Stromal cell of bone marrow (primary cell): ENCODE measurements around the gene SPNS3.

Experiments used
- DNase-seq: peaks from one replicate; pipeline ENCODE4 v3.0.0-alpha.2; 2012; ENCODE audit warnings: low read depth

SPNS3 gene

DNA sequence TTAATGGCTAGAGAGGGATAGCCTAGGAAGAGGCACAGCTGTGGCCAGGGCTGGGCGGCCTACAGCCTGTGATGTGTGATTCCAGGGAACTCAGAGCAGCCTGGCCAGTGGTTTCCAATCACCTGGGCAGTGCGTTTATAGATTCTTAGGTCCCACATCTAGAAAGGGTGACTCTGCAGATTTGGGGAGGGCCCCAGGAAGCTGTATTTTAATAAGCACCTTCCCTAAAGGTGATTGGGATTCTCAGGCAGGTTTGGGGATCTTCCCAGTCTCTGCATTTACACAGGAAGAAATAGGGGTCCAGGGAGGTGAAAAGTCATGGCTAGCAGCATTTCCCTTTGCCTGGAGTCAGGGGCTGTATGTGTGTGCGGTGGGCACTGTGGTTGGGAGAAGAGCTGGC is 74.5 kb downstream of the SPNS3 start:
- DNase-seq, result no peak

DNA sequence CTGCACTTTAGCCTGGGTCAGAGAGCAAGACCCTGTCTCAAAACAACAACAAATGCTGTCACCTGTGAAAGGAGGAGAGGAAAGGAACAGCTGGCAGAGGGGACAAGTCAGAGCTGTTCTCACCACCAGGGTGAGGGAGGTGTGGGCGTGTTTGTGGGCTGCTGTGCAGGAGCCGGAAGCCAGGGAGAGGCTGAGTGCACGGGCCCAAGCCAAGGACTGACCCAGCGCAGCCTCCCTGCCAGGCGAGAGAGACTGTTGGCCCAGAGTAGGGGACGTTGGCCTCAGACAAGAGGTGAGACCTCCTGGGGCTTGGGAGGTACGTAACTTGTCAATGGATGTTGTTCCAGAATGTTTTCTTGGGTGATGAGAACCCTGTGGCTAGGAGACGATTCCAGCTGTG is 75.7 kb downstream of the SPNS3 start:
- no peak for DNase-seq

DNA sequence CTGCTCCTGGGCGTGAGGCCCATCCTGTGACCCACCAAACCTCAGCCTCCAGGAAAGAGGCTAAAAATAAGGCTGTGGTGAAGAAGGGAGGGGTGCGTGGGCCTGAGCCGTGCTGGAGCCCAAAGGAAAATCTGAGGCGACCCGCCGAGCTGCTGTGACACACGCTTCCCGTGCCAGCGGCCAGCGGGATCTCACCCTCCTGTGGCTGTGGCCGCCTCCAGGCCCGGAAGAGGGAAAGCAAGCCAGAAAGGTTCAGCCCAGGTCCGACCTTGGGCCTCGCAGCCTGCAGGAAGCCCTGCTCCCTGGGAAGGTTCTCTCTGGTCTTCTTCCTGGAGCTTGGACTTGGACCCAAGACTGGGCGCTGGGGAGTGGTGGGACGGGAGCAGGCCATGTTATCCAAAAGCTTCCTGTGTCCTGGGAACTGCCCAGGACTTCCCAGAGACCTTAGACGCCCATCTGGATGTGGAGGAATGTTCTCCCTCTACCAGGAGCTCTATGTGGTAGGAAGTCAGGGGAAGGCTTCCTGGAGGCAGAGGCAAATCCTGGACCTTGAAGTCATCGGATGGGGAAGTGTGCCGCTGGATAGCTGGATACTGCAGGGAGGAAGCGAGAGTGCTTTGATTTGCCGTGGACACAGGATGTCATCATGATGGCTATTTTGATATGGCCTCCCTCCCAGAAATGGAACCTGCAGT is 76.3 kb downstream of the SPNS3 start:
- peak; percentile 41 for DNase-seq

DNA sequence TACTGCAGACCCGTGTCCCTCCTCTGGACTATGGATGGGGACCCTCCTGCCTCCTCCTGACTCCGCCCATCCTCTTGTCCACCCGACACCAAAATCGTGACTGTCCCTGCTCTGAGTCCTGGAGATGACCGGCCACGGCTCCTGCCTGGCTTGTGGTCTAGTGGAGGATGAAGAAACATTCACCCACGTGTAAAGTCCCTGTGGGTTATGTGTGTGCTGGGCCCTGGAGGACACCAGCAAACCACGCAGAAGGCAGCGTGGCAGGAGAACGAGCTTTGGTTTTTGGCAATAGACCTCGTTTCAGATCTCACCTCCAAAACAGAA is 76.8 kb downstream of the SPNS3 start:
- DNase-seq, result no peak

DNA sequence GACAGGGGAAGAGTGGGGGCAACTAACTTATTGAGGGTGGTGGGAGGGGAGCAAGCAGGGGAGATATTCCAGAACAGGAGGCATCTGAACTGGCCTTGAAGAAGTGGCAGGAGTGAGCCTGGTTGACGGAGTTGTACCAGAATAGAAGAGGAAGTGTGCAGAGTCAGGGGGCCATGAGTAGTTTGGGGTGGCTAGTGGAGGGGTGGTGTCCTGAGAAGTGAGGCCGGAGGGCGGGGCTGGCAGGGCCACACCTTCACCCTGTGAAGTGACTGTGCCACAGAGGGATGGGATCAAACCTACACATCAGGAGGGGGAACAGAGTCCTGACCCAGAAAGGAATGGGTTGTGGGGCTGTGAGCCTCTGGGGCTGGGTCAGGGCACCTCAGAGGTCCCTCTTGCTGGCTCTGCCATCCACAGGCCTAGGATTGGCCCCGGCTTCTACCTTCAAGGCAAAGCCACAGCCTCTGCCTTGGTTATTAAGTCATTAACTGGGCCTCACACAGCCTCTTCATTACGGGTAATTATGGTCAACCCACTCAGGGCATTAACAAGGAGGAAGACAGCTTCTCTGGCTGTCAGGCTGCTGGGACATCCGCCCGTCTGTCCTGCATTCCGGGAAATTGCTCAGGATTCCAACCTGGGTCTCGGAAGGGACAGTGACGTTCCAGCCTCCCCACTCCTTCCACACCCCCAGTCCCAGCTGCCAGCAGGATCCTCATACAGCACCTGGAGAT is 77.6 kb downstream of the SPNS3 start:
- no peak for DNase-seq

DNA sequence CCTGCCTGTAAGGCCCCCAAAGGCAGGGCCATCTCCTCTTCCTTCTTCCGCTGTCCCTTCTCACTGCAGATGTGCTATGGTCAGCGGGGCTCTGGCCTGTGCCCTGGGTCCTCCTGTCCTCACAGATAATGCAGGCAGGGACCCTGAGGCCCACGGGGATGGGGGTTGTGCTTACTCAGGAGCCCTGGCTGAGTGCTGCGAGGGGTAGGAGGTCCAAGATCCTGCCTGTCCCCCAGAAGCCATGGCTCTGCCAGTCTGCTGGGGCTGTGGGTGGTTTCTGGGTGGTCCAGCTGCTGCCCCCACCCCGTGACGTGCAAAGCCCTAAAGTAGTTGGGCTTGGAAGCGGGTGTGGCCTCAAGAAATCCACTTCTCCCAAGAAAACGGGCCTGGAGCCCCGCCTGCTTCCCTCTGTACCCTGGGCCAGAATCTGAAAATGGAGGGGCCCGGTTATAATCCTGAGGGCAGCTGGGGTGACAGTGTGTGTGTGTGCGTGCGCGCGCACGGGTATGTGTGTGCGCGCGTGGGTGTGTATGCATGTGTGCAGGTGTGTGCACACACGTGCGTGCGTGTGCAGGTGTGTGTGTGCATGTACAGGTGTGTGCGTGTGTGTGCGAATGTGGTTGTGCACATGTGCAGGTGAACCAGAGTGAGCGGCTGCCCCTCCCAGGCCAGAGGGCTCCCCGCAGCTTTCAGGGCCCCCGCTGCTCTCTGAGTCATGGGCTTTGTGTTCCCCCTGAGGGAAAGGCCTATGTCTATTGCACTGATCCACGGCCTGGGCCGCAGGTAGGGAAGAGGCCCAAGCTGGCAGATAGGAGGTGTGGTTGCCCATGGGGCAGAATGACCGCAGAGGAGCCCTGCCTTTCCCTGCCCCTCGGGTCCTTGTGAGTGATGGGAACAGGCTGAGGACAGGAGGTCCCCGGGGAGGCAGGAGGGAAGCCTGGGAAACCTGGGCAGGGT is 78.7 kb downstream of the SPNS3 start:
- DNase-seq, result no peak

DNA sequence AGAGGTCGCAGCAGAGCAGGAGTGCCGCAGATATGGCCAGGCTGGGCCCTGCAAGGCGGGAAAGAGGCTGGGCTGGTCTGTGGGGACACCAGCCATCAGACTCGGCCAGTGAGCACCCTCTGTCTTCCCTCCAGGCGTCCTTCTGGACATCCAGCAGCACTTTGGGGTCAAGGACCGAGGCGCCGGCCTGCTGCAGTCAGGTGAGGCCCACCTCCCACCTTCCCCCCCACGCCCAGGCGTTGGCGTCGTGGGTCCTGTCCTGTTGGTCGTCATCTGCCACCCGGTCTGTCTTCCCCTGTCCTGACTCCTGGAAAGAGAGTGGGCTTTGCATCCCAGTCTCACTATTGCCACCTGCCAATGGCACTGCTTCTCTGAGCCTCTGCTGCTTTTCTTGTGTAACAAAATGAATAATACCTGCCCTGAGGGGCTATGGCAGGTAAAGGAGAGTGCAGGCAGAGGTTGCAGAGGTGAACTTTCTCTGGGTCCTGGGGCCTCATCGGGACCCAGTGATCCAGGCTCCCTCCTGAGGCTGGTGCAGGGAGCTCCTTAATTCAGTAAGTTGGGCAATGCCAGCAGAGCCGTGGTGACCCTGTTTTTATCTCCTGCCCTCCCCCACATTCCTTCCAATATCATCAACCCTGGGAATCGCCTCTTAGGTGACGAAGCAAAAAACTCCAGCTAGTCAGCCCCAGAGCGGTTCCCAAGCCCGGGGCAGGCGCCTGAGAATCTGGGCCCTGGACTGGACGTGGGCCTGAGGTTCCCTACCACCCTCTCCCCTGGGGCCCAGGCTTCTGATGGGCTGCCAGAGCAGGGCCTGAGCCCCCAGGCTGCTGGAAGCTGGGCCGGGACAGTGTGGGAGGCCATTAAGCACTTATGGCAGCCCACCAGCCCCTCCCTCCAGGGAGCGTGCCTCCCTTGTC is 79.6 kb downstream of the SPNS3 start:
- DNase-seq, result no peak

DNA sequence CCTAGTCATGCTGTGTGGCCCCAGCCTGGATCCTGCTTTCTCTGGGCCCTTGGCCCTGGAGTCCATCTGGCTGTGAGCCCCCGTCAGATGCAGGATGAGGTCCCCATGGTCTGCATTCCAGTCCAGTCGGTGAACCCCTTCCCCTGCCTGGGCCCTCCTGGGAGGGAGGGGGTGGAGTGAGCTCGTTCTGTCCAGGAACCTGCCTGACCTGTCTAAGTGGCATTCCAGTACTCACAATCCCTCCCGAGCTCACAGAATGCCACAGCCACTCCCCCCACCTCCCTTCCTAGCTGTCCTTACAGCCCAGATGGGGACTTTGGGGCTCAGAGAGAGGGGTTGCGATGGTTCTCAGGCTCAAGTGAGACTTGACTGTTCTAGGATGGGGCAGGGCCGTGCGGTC is 80.5 kb downstream of the SPNS3 start:
- no peak for DNase-seq

DNA sequence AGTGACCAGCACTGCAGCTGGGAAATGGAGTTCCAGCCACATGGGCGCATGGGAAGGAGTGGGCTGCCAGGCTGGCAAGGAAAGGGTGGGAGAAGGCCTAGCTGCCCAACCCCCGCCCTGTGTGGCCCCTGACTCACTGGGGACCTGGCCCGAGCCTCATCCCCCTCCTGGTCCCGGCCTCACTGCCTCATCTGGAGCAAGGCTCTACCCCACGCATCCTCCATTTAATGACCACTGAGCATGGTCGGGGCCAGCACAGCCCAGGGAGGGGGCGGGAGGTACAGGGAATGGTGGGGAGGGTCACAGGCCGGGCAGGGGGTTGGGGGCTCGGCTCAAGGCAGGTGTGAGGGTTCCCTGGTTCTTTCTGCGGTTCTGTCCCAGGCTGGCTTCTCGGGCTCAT is 81.0 kb downstream of the SPNS3 start:
- DNase-seq, result no peak

DNA sequence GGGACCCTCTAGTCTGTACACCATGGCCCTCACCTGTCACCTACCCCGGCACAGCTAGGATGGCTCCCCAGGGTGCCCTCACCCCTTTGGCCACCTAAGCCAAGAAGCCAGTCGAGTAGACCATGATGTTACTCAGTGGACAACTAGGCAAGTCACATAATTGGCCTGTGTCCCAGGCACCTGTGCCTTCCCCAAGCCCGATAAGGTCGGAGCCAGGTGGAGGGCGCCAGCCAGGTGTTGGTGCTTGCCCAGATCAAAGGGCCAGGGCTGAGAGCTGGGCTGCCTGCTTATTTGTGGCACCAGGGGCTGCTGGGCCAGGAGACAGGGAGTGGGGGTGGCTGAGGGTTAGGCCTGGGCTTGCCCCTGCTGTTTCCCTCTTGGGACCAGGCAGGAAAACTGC is 81.8 kb downstream of the SPNS3 start:
- DNase-seq, result no peak

DNA sequence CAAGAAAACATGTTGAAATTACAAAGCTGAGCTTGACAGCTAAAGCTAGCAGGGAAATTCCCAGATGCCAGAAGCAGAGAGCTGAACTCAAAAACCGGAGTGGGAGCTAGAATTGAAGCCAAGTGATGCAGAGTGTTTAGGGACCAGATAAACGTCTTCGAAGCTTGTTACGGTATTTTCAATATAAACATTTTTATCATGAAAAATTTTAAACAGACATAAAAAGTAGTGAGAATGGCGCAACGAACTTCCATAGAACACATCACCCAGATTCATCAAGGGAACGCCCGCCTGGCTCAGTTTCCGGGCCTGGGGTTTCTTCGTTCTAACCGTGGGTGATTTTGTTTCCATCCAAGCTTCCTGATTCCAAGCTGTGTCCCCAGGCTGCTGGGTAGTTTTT is 83.0 kb downstream of the SPNS3 start:
- DNase-seq, result no peak

DNA sequence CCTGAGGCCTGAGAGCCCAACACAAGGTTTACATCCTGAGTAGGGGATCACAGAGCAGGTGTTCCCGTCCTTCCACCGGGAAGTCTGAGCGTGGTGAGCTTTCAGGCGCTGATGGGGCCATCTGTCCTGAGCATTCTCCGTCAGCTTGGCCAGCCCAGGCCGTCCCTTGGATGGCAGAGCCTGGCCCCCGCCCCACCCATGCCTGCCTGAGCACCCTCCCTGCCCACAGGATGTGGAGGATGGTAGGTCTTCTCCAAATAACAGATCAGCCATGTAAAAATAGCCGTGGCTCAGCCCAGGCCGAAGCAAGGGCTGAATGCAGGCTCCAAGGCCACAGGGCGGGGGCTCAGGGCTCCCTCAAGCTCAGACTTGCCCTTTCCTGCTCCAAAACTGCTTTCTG is 85.2 kb downstream of the SPNS3 start:
- no peak for DNase-seq

DNA sequence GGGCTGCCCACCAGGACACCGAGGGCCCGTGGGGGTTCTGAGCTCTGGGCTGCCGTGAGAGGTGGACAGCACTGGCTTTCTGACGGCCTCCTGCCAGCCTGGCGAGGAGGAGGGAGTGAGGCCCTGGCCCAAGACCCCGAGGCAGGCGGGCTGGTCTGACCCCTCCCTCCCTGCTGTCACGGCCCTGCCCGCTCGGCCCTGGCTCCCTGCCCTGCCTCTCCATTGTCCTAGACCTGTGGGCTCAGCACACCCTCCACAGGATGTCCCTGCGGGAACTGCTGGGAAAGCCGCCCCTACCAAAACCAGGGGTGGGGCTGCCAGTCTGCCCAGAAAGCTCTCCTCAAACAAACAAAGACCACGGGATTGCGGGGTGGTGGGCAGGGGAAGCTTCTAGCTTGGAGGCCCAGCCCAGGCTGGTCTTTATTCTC is 85.6 kb downstream of the SPNS3 start:
- DNase-seq, result no peak

DNA sequence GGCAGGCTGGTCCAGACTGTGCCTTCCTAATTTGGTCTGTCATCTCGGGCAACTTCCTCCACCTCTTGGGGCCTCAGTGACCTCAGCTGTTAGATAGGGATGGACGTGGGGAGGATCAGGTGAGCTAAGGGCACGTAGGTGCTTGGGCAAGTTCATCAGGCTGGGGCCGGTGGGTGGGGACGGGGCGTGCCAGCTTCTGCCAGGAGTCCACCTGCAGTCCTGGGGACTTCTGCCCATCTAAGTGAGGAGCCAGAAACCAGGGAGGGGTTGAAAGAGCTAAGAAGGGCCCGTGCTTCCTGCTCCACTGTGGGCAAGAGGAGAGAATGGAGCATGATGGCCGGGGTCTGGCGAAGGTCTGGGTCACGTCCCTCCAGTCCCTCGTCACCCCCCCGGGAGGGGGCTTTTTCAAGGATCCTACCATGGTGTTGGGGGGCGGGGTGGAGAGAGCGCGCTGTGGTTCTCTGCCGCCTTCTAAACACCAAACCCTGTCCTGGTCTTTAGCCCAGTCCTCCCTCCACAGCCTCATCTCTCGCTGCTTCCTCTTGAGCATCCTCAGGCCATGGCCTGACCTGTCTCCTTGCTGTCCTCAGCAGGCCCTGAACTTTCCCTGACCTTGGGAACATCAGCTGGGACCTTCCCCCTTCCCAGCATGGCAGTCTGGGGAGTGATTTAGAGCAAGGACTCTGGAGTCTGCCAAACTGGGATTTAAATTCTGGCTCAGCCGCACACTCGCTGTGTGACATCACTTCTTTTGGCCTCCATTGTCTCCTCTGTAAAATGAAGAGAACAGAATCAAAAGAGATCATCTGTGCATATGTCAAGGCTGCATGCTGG is 86.5 kb downstream of the SPNS3 start:
- DNase-seq, result no peak

DNA sequence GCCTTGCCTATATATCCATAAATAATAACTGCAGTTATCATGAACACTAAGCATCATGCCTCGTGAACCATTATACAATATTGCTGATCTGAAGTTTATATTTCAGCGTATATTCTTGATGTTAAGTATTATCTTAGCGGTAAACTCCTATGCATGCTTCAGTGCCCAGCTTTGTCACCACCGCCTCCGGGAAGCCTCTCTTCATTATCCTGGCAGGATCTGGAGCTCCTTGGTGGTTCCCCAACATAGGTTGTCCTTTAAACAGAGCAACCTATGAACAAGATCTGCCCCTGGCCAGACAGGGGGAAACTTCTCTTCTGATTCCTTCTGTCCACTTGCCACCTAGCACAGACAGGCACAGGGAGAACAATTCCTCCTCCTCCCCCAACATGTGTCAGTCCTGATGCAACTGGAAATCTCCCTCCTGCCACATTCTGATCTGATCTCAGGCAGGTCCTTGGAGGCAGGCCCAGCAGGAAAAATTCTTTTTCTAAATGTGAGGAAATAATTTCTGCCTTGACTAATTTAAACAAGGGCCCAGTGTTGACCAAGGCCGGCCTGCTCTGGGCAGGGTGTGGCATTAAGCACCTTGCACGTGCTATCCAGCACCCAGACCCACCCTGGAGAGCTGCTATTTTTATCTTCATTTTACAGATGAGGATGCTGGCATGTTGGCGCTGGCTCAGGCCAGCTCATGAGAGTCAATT is 87.3 kb downstream of the SPNS3 start:
- no peak for DNase-seq

DNA sequence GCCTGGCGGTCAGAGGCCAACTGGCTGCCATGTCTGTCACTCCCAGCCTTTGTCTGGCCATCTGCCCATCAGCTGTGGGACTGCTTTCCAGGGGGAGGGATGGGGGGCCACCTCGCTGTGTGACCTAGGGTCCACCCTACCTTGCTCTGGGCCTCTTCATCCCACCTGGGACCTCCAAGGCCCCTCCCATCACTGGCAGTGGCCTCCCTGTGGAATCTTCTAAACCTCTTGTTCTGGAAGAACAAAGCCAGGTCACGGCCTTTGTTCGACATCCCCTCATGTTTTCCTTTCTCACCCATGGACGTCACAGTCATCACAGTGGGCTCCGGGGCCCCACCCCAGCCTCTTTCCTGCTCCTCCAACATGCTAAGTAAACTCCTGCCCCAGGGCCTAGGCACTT is 88.9 kb downstream of the SPNS3 start:
- no peak for DNase-seq

DNA sequence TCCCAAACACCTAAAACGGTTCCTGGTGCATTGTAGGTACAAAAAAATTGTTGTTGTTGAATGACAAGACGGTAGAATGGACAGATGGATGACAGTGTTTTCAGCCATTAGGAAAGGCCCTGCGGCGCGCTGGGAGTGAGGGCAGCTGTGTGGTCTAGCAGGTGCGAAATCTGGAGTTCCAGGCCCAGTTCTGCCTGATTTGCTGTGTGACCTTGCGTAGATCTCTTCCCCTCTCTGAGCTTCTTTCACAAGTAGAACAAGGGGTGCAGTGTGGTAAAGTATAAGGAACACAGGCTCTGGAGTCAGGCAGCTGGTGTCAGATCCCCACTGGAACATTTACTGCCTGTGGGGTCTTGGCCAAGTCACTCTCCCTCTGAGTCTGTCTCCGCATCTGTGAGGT is 90.2 kb downstream of the SPNS3 start:
- DNase-seq, result no peak

DNA sequence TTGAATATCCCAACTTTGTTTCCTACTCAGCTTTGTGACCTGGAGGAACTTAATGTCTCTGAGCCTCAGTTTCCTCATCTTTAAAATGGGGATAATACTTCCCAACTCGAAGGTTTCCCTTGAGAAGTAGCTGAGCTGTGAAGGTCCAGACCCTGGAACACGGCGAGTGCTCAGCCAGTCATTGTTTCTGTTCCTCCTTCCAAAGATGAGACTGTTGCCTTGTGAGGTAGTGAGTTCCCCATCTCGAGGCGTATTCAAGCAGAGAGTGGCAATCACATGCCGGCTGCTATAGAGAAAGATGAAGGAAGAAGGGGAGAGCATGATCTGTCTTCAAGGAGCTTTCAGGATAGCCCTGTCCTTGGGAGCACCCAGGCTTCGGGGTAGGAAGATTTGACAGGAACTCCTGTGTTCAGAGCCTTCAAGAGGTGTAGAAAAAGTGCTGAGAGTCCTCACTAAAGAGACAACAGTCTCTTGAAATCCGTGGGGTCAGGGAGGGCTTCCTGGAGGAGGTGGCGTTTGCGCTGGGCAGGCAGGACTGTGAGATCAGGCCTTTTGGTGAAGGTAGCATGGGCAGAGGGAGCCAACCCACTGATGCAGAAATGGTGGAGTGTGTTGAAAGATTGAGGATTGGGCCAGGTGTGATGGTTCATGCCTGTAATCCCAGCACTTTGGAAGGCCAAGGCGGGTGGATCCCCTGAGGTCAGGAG is 92.1 kb downstream of the SPNS3 start:
- DNase-seq, result no peak

DNA sequence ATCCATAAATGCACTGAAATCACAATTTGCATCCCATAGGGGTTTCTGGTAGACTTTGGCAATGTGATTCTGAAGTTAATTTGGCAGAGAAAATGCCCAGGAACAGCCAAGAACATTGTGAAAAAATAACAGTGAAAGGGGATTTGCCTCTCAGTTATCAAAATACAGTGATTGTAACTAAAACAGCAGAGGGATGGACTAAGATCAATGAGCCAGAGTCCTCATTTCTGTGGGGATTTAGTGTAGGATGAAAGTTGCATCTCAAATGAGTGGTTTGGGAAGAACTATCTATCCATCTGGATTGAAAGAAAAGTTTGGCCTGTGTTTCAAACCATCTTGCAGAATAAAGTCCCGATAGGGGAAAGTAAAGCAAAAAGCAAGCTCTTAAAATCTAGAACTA is 93.4 kb downstream of the SPNS3 start:
- no peak for DNase-seq
